Lung (tissue), 12 donors: Measurements from ENCODE around the gene MEF2C. TPM values are rescaled to one million over a fixed set of nuclear protein-coding genes. Genes with fewer than 3 reads are reported as not detected.
A peak's percentile ranks its signal among the peaks of the same experiment; 100 is the strongest.

Experiments used
- ATAC-seq: fragments of 200-7000 bp; cut with Tn5 transposase; one replicate; pipeline ENCODE4 v1.9.1; 2020; ENCODE audit warnings: moderate number of reproducible peaks; ENCODE audit not compliant: insufficient read depth, low FRiP score
- DNase-seq, 3 donors: peaks; one replicate each; pipeline ENCODE4 v3.0.0-alpha.2; 2013 to 2017
- H3K27ac ChIP-seq, 2 donors: one replicate each; pipeline ENCODE4 v1.5.1; 2013; ENCODE audit warnings: mild to moderate bottlenecking in 2 of 2, moderate library complexity in 2 of 2, control low read depth in 1 of 2, inconsistent platforms in 1 of 2, low read depth in 1 of 2, low read length in 1 of 2
- H3K27me3 ChIP-seq, 3 donors: one replicate each; pipeline ENCODE4 v1.5.1; 2013; ENCODE audit warnings: low read length in 2 of 3; ENCODE audit not compliant: control insufficient read depth in 3 of 3, insufficient read depth in 3 of 3
- H3K36me3 ChIP-seq, 4 donors: one replicate each; pipeline ENCODE4 v1.5.1; 2013; ENCODE audit warnings: low read length in 4 of 4, mild to moderate bottlenecking in 1 of 4, moderate library complexity in 1 of 4; ENCODE audit not compliant: control insufficient read depth in 4 of 4, insufficient read depth in 4 of 4
- H3K4me1 ChIP-seq, 5 donors: one replicate each; pipeline ENCODE4 v1.5.1; 2013; ENCODE audit warnings: low read length in 5 of 5, mild to moderate bottlenecking in 2 of 5, moderate library complexity in 1 of 5; ENCODE audit not compliant: control insufficient read depth in 5 of 5, insufficient read depth in 5 of 5
- H3K4me3 ChIP-seq: one replicate; pipeline ENCODE4 v1.5.1; 2013; ENCODE audit warnings: mild to moderate bottlenecking, control low read depth, moderate library complexity
- H3K9ac ChIP-seq, 2 donors: one replicate each; pipeline ENCODE4 v1.5.1; 2013; ENCODE audit warnings: low read length in 2 of 2, control low read depth in 1 of 2; ENCODE audit not compliant: insufficient read depth in 1 of 2
- H3K9me3 ChIP-seq, 4 donors: one replicate each; pipeline ENCODE4 v1.5.1; 2013; ENCODE audit warnings: low read length in 3 of 4, mild to moderate bottlenecking in 1 of 4, moderate library complexity in 1 of 4; ENCODE audit not compliant: control insufficient read depth in 4 of 4, insufficient read depth in 3 of 4
- CTCF ChIP-seq: IDR thresholded peaks from 2 replicates; pipeline ENCODE4 v1.5.1; 2012; ENCODE audit warnings: mild to moderate bottlenecking; ENCODE audit errors: control extremely low read depth, extremely low read depth
- WGBS, 2 donors: extraction: QIAGEN DNeasy Blood & Tissue Kit; methylation state at CpG; one replicate each; pipeline ENCODE4 v1.1.7; 2013; 5-methylcytosine and 5-hydroxymethylcytosine counted together
- polyA plus RNA-seq, 2 donors: library from polyadenylated mRNA; stranded (reverse); fragments of 200-250 nt; gene quantifications; one replicate each; pipeline ENCODE4 v1.2.1, GENCODE V29; 2013
- total RNA-seq, 2 donors: library from RNA; depleted of rRNA in 1 of 2; stranded (reverse); fragments of >200 nt in 1 of 2; gene quantifications; one replicate each; pipeline ENCODE4 v1.2.1, GENCODE V29; 2014 to 2021
- donor health status: control.
- donor health status: control.
- donor health status: Bipolar disorder and iron deficiency.
- donor health status: healthy.
- donor health status: DM: yes; HTN: yes; CAD: no.

The MEF2C gene
- total and polyA plus RNA-seq, 4 donors = 9.1 to 138 (median 28.8) TPM

GRCh38 chr5:88745093-88745696 lies 137.8 kb downstream of the MEF2C start:
- no peak for TF ChIP-seq CTCF
- H3K9me3 ChIP-seq = no peaks in the 10 kb centered on the region
- no peak overlapping the region for H3K9ac ChIP-seq
- peaks cover 0 to 10% (median 1%) of the 10 kb centered on the region in 5 donors for H3K4me1 ChIP-seq
- H3K36me3 ChIP-seq = peaks cover 0 to 6% (median 1%) of the 10 kb centered on the region in 4 donors
- H3K4me3 ChIP-seq = no peak overlapping the region
- 46 to 78% methylated on average over 7 of the region's 7 CpGs for WGBS, 2 donors
- DNase-seq (no peak), ATAC-seq (no peak)
- peaks cover 0 to 4% (median 0%) of the 10 kb centered on the region in 3 donors for H3K27me3 ChIP-seq
- H3K27ac ChIP-seq = no peak overlapping the region

GRCh38 chr5:88743231-88743834 lies 139.7 kb downstream of the MEF2C start:
- peaks cover 0 to 16% (median 1%) of the 10 kb centered on the region in 5 donors for H3K4me1 ChIP-seq
- TF ChIP-seq CTCF = no peak
- H3K27me3 ChIP-seq = peaks cover 0 to 4% (median 0%) of the 10 kb centered on the region in 3 donors
- DNase-seq = peak in 1 of 3 donors; percentile 14
- peaks cover 0 to 4% (median 1%) of the 10 kb centered on the region in 4 donors for H3K36me3 ChIP-seq
- ATAC-seq = no peak
- no peak overlapping the region for H3K4me3 ChIP-seq
- no peak overlapping the region for H3K27ac ChIP-seq
- H3K9me3 ChIP-seq = no peaks in the 10 kb centered on the region
- H3K9ac ChIP-seq = no peak overlapping the region
- WGBS, 2 donors = 27 to 55% methylated on average over 2 of the region's 2 CpGs

- Histone ChIP-seq H3K4me3 (no peak overlapping the region), H3K9ac (no peak overlapping the region), H3K4me1 (peaks cover 0 to 19% (median 1%) of the 10 kb centered on the region in 5 donors), H3K27me3 (peaks cover 0 to 4% (median 0%) of the 10 kb centered on the region in 3 donors), H3K27ac (no peak overlapping the region), H3K9me3 (no peaks in the 10 kb centered on the region), H3K36me3 (peaks cover 0 to 4% (median 3%) of the 10 kb centered on the region in 4 donors)
- ATAC-seq (no peak), DNase-seq (no peak)
- 62 to 73% methylated on average over 1 of the region's 1 CpG for WGBS, 2 donors
- no peak for TF ChIP-seq CTCF
Measured at GRCh38 chr5:88741964-88742363, 141.0 kb downstream of the MEF2C start.
